Stomach (tissue), 9 donors: ENCODE data around the gene AXIN2. TPM values are rescaled to one million over a fixed set of nuclear protein-coding genes. Genes with fewer than 3 reads are reported as not detected.
"Not testable (repeated sequence)": the region's sequence is repeated elsewhere in the genome, so short reads cannot be mapped to it uniquely, and the experiment has no call there.

Experiments used
- DNase-seq, 2 donors: peaks; one replicate each; pipeline versions ENCODE4 v3.0.0 to v3.0.0-alpha.2; 2013 to 2019
- H3K27ac ChIP-seq, 5 donors: fragments of 200-600 bp in 4 of 5; sonication (generic) in 4 of 5; one replicate each; pipeline ENCODE4 v1.5.1; 2013 to 2019; ENCODE audit warnings: mild to moderate bottlenecking in 1 of 5, moderate library complexity in 1 of 5
- H3K27me3 ChIP-seq, 3 donors: fragments of 200-600 bp; sonication (generic); one replicate each; pipeline ENCODE4 v1.5.1; 2017 to 2019; ENCODE audit warnings: mixed run types in 1 of 3
- H3K36me3 ChIP-seq, 4 donors: fragments of 200-600 bp; sonication (generic); 1 replicate in 3 of 4; 2 replicates in 1 of 4; pipeline ENCODE4 v1.5.1; 2016 to 2019
- H3K4me1 ChIP-seq, 4 donors: fragments of 200-600 bp; sonication (generic); one replicate each; pipeline ENCODE4 v1.5.1; 2016 to 2019
- H3K4me3 ChIP-seq, 4 donors: fragments of 200-600 bp; sonication (generic) in 3 of 4; one replicate each; pipeline ENCODE4 v1.5.1; 2016 to 2019; ENCODE audit warnings: mild to moderate bottlenecking in 1 of 4
- H3K9me3 ChIP-seq, 4 donors: fragments of 200-600 bp; sonication (generic); one replicate each; pipeline ENCODE4 v1.5.1; 2016 to 2019
- EP300 ChIP-seq: sonication (generic); formaldehyde crosslinking; IDR thresholded peaks from one replicate; pipeline ENCODE4 v1.6.1; 2017; ENCODE audit warnings: antibody characterized with exemption
- POLR2A ChIP-seq, 4 donors: fragments of 450-650 bp; IDR thresholded peaks; one replicate each; pipeline ENCODE4 v1.6.1; 2016; ENCODE audit warnings: antibody characterized with exemption in 4 of 4, control low read depth in 2 of 4, mild to moderate bottlenecking in 1 of 4, moderate library complexity in 1 of 4
- POLR2AphosphoS5 ChIP-seq, 3 donors: sonication (generic); formaldehyde crosslinking; IDR thresholded peaks; one replicate each; pipeline ENCODE4 v1.6.1; 2016; ENCODE audit warnings: antibody characterized with exemption in 3 of 3
- WGBS, 5 donors: extraction: QIAGEN DNeasy Blood & Tissue Kit in 3 of 5; methylation state at CpG; one replicate each; pipeline versions ENCODE4 v1.1.5 to v1.1.7; 2013 to 2018; 5-methylcytosine and 5-hydroxymethylcytosine counted together
- intact Hi-C: fragments of 100-400 bp; cut with DNase I; formaldehyde crosslinking; loops from one replicate; pipeline ENCODE4 v1.15.1; 2023; ENCODE audit warnings: low total_unique reads
- polyA plus RNA-seq, 3 donors: library from polyadenylated mRNA; stranded (reverse); fragments of 200-250 nt; gene quantifications; one replicate each; pipeline ENCODE4 v1.2.3, GENCODE V29; 2013
- total RNA-seq, 5 donors: library from RNA; depleted of rRNA; stranded (reverse); fragments of >200 nt; gene quantifications; one replicate each; pipeline versions ENCODE4 v1.1.0 to v1.2.3, GENCODE V29; 2014 to 2016
- TF ChIP-seq, protein P1 (sequence below), 7 experiments: fragments of 450-650 bp in 4 of 7; fragments of 200-600 bp in 3 of 7; sonication (generic) in 3 of 7; IDR thresholded peaks; one replicate each; pipeline ENCODE4 v1.5.1; 2016 to 2019; ENCODE audit warnings: antibody characterized with exemption in 7 of 7, control low read depth in 2 of 7, mild to moderate bottlenecking in 1 of 7
- donor health status: healthy with polysubstance abuse.
- donor health status: Bipolar disorder and iron deficiency.
- donor health status: healthy.

Gene AXIN2
- total and polyA plus RNA-seq, 8 donors = 2.7 to 46.9 (median 12.0) TPM

DNA sequence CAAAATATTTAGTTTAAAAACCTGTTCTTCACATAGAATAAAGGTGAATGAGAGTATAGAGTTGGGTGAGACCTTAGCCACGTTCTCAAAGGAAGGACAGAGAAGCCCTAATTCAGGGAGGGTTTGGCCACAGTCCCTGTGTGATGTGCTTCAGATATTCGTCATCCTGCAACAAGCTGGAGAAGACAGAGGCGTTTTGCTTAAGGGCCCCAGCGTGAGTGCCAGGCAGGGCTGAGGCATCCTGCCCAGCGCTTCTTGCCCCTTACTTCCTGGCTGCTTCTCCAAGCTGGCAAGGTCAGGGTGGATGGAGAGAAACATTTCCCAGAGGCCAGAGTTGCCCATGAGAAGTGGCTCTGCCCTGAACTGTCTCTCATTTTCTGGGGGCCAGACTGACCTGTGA is 46.9 kb downstream of the AXIN2 start:
- 34 to 86% (median 78%) methylated on average over 5 of the region's 5 CpGs for WGBS, 5 donors

DNA sequence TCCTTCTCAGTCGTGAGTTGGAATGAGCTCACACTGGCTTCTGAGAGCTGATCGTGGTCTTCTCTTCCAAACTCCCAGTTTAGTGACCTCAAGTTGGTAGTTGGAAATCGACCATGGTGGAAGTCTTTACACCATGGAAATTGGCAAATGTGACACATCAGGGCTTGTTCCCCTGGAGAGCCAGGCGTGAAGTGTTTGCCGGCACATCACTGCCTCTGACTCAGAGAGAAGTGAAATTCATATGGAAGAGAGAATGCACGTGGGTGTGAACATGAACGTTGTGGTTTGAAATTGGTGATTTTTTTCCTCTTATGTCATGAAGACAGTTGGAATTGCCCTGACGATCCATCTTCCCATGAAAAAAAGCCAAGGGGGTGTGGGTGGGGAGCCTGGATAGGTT is 47.4 kb downstream of the AXIN2 start:
- no peak for DNase-seq
- Histone ChIP-seq H3K27ac (no peak overlapping the region), H3K4me3 (no peak overlapping the region), H3K4me1 (peaks cover 6 to 18% (median 12%) of the 10 kb centered on the region in 4 donors), H3K9me3 (no peaks in the 10 kb centered on the region), H3K27me3 (no peaks in the 10 kb centered on the region), H3K36me3 (no peaks in the 10 kb centered on the region)
- no peak for TF ChIP-seq POLR2AphosphoS5 (IDR thresholded peaks at IDR 0.05)
- intact Hi-C loops = no loop called here
- 74 to 84% (median 79%) methylated on average over 8 of the region's 8 CpGs for WGBS, 5 donors

More for the DNA sequence above, 46.9 kb downstream of the AXIN2 start:
- TF ChIP-seq, protein P1, sequence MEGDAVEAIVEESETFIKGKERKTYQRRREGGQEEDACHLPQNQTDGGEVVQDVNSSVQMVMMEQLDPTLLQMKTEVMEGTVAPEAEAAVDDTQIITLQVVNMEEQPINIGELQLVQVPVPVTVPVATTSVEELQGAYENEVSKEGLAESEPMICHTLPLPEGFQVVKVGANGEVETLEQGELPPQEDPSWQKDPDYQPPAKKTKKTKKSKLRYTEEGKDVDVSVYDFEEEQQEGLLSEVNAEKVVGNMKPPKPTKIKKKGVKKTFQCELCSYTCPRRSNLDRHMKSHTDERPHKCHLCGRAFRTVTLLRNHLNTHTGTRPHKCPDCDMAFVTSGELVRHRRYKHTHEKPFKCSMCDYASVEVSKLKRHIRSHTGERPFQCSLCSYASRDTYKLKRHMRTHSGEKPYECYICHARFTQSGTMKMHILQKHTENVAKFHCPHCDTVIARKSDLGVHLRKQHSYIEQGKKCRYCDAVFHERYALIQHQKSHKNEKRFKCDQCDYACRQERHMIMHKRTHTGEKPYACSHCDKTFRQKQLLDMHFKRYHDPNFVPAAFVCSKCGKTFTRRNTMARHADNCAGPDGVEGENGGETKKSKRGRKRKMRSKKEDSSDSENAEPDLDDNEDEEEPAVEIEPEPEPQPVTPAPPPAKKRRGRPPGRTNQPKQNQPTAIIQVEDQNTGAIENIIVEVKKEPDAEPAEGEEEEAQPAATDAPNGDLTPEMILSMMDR (IDR thresholded peaks at IDR 0.05) = no peak
- TF ChIP-seq EP300 (no peak), POLR2A (IDR thresholded peaks at IDR 0.05) (no peak), POLR2AphosphoS5 (IDR thresholded peaks at IDR 0.05) (no peak)
- Histone ChIP-seq H3K9me3 (no peaks in the 10 kb centered on the region), H3K36me3 (no peaks in the 10 kb centered on the region), H3K27me3 (no peaks in the 10 kb centered on the region), H3K4me1 (peaks cover 6 to 18% (median 12%) of the 10 kb centered on the region in 4 donors), H3K4me3 (no peak overlapping the region), H3K27ac (peak overlapping the region in 1 of 5 donors; percentile 26)
- no peak for DNase-seq
- intact Hi-C loops = no loop called here

DNA sequence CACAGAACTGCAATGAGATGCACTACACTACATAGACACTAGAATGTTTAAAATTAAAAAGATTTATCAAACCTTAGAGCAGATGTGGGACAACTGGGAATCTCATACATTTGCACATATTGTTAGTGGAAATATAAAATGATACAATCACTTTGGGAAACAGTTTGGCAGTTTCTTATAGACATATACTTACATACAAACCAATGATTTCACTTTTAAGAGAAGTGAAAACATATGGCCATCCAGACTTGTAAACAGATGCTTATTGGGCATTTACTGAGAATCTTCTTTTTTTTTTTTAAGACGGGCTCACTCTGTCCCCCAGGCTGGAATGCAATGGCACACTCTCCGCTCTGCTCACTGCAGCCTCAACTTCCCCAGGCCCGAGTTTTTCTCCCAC is 50.1 kb downstream of the AXIN2 start:
- TF ChIP-seq POLR2A (IDR thresholded peaks at IDR 0.05) (no peak), EP300 (no peak), POLR2AphosphoS5 (IDR thresholded peaks at IDR 0.05) (no peak)
- TF ChIP-seq, protein P1 (IDR thresholded peaks at IDR 0.05) = no peak
- Histone ChIP-seq H3K4me3 (no peak overlapping the region), H3K36me3 (no peaks in the 10 kb centered on the region), H3K4me1 (peaks cover 6 to 12% (median 9%) of the 10 kb centered on the region in 4 donors), H3K27ac (no peak overlapping the region), H3K9me3 (no peaks in the 10 kb centered on the region), H3K27me3 (no peaks in the 10 kb centered on the region)
- intact Hi-C loops = no loop called here
- WGBS, 5 donors = 86 to 98% (median 90%) methylated on average over 3 of the region's 3 CpGs
- DNase-seq = no peak

DNA sequence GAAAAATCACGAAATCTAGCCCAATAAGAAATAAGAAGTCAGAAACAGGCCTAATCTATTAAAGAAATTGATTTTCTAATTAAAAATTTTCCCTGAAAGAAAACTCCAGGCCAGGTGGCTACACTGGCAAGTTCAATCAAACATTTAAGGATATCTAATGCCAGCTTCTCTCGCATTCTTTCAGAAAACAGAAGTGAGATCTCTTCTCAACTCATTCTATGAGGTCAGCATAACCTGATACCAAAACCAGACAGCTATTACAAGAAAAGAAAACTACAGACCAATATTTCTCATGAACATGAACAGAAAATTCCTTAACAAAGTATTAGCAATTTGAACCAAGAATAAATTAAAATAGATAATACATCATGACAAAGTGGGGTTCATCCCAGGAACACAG is 52.4 kb downstream of the AXIN2 start:
- TF ChIP-seq POLR2A (IDR thresholded peaks at IDR 0.05) (no peak), POLR2AphosphoS5 (IDR thresholded peaks at IDR 0.05) (no peak), EP300 (no peak)
- TF ChIP-seq, protein P1 (IDR thresholded peaks at IDR 0.05) = no peak
- H3K4me3 ChIP-seq = no peak overlapping the region
- intact Hi-C loops = no loop called here
- no peak overlapping the region for H3K27ac ChIP-seq
- DNase-seq = no peak
- no peaks in the 10 kb centered on the region for H3K4me1 ChIP-seq
- H3K36me3 ChIP-seq = no peaks in the 10 kb centered on the region
- no peaks in the 10 kb centered on the region for H3K27me3 ChIP-seq
- 48 to 73% (median 68%) methylated on average over 2 of the region's 2 CpGs for WGBS, 5 donors
- no peaks in the 10 kb centered on the region for H3K9me3 ChIP-seq

DNA sequence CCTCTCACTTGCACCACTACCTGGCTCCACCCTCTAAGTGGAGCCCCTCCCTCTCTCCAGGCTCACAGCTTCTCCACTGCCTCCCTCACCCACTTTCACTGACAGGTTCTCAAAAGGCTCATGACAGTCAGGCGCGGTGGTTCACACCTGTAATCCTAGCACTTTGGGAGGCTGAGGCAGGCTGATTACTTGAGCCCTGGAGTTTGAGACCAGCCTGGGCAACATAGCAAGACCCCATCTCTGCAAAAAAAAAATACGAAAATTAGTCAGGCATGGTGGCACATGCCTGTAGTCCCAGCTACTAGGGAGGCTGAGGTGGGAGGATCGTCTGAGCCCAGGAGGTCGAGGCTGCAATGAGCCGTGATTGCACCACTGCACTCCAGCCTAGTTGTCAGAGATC is 56.8 kb downstream of the AXIN2 start:
- H3K4me3 ChIP-seq, H3K4me1 ChIP-seq, H3K9me3 ChIP-seq, H3K27me3 ChIP-seq, H3K27ac ChIP-seq, H3K36me3 ChIP-seq, DNase-seq, intact Hi-C loops: not testable (repeated sequence)
- WGBS, 5 donors = 76 to 92% (median 84%) methylated on average over 6 of the region's 6 CpGs
